ENCODE results near the gene LCLAT1.

DNA sequence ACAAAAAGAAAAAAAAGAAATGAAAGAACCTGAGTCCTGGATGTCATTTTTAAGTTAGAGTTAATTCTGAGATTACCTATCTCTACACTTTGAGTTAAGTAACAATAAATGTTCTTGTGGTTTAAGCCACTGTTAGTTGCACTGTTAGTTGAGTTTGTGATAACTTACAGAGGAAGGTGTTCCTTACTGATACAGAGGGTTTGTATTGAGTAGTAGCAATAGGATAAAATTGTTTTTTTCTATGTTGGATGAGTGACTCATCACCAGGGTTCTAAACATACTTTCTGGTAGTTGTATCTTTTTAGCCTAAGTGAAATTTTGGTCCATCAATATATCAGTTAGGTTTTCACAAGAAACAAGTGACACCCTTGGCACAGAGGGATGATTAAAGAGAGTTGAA, 4.0 kb upstream of the LCLAT1 start:
- TF ChIP-seq, protein P1, sequence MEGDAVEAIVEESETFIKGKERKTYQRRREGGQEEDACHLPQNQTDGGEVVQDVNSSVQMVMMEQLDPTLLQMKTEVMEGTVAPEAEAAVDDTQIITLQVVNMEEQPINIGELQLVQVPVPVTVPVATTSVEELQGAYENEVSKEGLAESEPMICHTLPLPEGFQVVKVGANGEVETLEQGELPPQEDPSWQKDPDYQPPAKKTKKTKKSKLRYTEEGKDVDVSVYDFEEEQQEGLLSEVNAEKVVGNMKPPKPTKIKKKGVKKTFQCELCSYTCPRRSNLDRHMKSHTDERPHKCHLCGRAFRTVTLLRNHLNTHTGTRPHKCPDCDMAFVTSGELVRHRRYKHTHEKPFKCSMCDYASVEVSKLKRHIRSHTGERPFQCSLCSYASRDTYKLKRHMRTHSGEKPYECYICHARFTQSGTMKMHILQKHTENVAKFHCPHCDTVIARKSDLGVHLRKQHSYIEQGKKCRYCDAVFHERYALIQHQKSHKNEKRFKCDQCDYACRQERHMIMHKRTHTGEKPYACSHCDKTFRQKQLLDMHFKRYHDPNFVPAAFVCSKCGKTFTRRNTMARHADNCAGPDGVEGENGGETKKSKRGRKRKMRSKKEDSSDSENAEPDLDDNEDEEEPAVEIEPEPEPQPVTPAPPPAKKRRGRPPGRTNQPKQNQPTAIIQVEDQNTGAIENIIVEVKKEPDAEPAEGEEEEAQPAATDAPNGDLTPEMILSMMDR (IDR thresholded peaks at IDR 0.05), result no peak
- TF ChIP-seq POLR2A (IDR thresholded peaks at IDR 0.05) (no peak), POLR2AphosphoS5 (IDR thresholded peaks at IDR 0.05) (no peak), EP300 (IDR thresholded peaks at IDR 0.05) (no peak)
